Cardiac muscle cell (in vitro differentiated cells and primary cell): ENCODE data around the gene C18orf32. TPM values are rescaled to one million over a fixed set of nuclear protein-coding genes. Genes with fewer than 3 reads are reported as not detected.

Source experiments
- DNase-seq, 2 donors: peaks; one replicate each; pipeline versions ENCODE4 v3.0.0 to v3.0.0-alpha.2; 2010 to 2017; ENCODE audit warnings: low read depth in 1 of 2, low spot score in 1 of 2
- H3K27ac ChIP-seq: fragments of 200-600 bp; sonication (generic); 2 replicates; pipeline ENCODE4 v1.5.1; 2016
- H3K27me3 ChIP-seq: fragments of 200-600 bp; sonication (generic); 2 replicates; pipeline ENCODE4 v1.6.0; 2016; ENCODE audit warnings: control low read depth
- H3K36me3 ChIP-seq: fragments of 200-600 bp; sonication (generic); 2 replicates; pipeline ENCODE4 v1.5.1; 2016; ENCODE audit warnings: control low read depth
- H3K4me1 ChIP-seq: fragments of 200-600 bp; sonication (generic); 2 replicates; pipeline ENCODE4 v1.8.1; 2017; ENCODE audit warnings: low read depth, mild to moderate bottlenecking, mixed run types
- H3K4me3 ChIP-seq: fragments of 200-600 bp; sonication (generic); 2 replicates; pipeline ENCODE4 v1.5.1; 2016; ENCODE audit warnings: mild to moderate bottlenecking
- H3K9me3 ChIP-seq: fragments of 200-600 bp; sonication (generic); 2 replicates; pipeline ENCODE4 v1.5.1; 2017; ENCODE audit warnings: low read depth, mild to moderate bottlenecking, control low read depth
- polyA plus RNA-seq: library from polyadenylated mRNA; unstranded; fragments of >200 nt; fragmentation: Nextera tagmentation; extraction: Ambion mirVana; gene quantifications from 2 replicates; pipeline ENCODE4 v1.2.1, GENCODE V29; 2016
- total RNA-seq: library from RNA; depleted of rRNA; stranded (reverse); fragments of >200 nt; gene quantifications from 2 replicates; pipeline ENCODE4 v1.2.3, GENCODE V29; 2016
- TF ChIP-seq, protein P1 (sequence below): IDR thresholded peaks from 2 replicates; pipeline ENCODE4 v1.5.1; 2012; ENCODE audit warnings: low read depth, mild to moderate bottlenecking, low read length

C18orf32 gene
- total RNA-seq = 22.5 and 40.0 TPM in 2 replicates
- polyA plus RNA-seq = 97.6 and 109 TPM in 2 replicates

DNA sequence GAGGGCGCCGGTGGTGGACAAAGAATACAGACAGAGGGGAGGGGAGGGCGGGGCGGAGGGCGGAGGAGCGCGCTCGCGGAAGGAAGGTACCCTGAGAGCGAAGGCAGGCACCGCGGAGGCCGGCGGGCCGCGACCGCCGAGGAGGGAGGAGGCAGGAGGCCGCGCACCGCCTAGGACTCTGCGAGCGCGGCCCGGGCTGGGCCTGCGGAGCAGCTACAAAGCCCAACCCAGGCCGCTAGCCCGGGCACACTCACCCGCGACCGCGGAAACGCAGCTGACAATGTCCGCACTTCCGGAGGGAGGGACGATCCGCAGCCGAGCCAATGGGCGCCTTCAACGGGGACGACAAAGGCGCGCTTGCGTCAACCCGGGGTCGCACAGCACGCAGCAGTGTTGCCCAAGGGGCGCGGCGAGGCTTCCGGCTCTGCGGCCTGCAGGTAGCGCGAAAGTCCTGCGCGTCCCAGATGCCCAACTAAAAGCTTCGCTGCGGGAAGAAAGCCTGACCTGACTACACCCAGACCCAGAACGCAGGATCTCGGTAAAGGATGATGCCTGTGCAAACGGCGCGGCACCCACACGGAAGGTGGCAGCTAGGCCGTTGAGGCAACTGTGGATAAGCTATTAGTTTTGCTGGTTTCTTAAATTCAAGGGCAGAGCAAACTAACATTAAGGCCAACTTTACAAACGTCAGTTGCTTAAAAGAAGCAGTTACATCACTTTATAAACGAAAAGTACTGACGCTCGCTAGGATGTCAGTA, at the start of gene C18orf32:
C18orf32 (minus strand) TSS at position 282 of the 758 bp plus-strand sequence. CDS start 3,486 bp downstream, outside the sequence.
- peak within 1 kb of the TSS; percentile 68 for H3K4me3 ChIP-seq
- peak; percentile 94 to 96 for DNase-seq
- TF ChIP-seq, protein P1, sequence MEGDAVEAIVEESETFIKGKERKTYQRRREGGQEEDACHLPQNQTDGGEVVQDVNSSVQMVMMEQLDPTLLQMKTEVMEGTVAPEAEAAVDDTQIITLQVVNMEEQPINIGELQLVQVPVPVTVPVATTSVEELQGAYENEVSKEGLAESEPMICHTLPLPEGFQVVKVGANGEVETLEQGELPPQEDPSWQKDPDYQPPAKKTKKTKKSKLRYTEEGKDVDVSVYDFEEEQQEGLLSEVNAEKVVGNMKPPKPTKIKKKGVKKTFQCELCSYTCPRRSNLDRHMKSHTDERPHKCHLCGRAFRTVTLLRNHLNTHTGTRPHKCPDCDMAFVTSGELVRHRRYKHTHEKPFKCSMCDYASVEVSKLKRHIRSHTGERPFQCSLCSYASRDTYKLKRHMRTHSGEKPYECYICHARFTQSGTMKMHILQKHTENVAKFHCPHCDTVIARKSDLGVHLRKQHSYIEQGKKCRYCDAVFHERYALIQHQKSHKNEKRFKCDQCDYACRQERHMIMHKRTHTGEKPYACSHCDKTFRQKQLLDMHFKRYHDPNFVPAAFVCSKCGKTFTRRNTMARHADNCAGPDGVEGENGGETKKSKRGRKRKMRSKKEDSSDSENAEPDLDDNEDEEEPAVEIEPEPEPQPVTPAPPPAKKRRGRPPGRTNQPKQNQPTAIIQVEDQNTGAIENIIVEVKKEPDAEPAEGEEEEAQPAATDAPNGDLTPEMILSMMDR = no peak
- H3K36me3 ChIP-seq = peaks cover 42% of the 10 kb centered on the region
- peaks cover 12% of the 10 kb centered on the region for H3K4me1 ChIP-seq
- peak within 1 kb of the TSS; percentile 87 for H3K27ac ChIP-seq
- H3K27me3 ChIP-seq = no peaks in the 10 kb centered on the region
- no peaks in the 10 kb centered on the region for H3K9me3 ChIP-seq

DNA sequence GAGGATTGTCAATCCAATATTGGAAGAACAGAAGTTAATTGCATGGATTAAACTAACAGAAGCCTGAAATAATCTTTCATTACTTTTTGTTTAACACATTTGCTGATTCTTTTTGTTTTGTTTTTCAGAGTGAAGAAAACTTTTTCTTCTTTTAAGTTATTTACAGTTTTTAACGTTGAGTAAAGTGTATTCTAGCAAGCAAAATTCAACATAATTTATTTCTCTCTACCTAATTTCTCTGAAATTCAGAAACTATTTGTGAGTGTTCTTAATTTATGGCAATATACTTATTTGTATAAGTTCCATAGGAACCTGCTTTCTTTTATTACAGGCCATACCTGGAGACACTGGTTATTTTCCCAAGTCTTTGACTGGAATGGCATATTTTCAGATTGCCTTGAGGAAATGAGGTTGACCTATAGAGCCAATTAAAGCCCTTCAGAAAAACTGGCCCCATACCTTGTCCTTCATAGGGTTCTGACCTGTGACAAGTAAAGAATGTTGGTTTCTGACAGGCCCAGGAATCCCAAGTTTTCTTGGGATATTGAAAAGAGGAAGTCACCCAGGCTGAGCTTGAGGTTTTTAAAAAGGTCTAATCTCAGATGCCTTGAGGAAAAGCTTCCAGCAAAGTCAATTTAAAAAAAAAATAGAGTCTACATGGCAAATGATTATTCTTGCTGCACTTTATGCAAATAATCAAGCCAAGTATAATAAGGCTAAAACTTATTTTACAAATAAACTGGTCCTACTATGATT, 48.0 kb upstream of the C18orf32 start:
- TF ChIP-seq, protein P1 = no peak
- Histone ChIP-seq H3K4me3 (no peak overlapping the region), H3K27ac (no peak overlapping the region), H3K27me3 (no peaks in the 10 kb centered on the region), H3K9me3 (no peaks in the 10 kb centered on the region), H3K36me3 (no peaks in the 10 kb centered on the region), H3K4me1 (no peaks in the 10 kb centered on the region)
- no peak for DNase-seq

DNA sequence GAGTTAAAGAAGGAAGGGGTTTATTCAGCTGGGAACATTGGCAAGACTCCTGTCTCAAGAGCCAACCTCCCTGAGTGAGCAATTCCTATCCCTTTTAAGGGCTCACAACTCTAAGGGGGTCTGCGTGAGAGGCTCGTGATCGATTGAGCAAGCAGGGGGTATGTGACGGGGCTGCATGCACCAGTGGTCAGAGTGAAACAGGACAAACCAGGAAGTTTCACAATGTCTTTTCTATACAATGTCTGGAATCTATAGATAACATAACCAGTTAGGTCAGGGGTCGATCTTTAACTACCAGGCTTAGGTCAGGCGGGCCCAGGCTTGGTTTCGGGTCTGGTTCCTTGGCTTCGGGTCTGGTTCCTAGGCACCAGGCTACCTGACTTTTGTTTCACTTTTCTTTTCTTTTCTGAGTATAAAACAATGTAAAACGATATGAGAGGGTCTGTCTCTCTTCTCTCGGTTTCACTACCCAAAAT, 44.7 kb upstream of the C18orf32 start:
- Histone ChIP-seq H3K36me3 (no peaks in the 10 kb centered on the region), H3K4me1 (peaks cover 14% of the 10 kb centered on the region), H3K27me3 (no peaks in the 10 kb centered on the region), H3K9me3 (no peaks in the 10 kb centered on the region), H3K4me3 (no peak overlapping the region), H3K27ac (no peak overlapping the region)
- peak in 1 of 2 donors; percentile 69 for DNase-seq
- TF ChIP-seq, protein P1 = no peak

DNA sequence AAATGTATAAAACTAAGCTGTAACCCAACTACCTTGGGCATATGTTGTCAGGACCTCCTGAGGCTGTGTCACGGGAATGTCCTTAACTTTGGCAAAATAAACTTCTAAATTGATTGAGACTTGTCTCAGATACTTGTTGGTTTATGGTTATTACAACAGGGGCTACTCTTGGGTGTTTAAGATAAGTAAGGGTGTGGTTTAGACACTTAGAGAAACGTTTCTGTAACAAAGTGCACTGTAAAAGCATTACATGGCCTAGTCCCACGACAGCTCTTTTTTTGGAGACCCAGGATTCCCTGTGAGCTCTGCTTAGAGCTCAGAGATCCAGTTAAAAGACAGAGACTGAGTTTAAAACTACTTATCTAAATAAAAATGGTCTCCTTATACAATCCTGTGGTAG, 42.6 kb upstream of the C18orf32 start:
- Histone ChIP-seq H3K36me3 (no peaks in the 10 kb centered on the region), H3K4me1 (peaks cover 14% of the 10 kb centered on the region), H3K27me3 (no peaks in the 10 kb centered on the region), H3K9me3 (no peaks in the 10 kb centered on the region), H3K4me3 (no peak overlapping the region), H3K27ac (peak overlapping the region; percentile 8)
- TF ChIP-seq, protein P1 = no peak
- no peak for DNase-seq

DNA sequence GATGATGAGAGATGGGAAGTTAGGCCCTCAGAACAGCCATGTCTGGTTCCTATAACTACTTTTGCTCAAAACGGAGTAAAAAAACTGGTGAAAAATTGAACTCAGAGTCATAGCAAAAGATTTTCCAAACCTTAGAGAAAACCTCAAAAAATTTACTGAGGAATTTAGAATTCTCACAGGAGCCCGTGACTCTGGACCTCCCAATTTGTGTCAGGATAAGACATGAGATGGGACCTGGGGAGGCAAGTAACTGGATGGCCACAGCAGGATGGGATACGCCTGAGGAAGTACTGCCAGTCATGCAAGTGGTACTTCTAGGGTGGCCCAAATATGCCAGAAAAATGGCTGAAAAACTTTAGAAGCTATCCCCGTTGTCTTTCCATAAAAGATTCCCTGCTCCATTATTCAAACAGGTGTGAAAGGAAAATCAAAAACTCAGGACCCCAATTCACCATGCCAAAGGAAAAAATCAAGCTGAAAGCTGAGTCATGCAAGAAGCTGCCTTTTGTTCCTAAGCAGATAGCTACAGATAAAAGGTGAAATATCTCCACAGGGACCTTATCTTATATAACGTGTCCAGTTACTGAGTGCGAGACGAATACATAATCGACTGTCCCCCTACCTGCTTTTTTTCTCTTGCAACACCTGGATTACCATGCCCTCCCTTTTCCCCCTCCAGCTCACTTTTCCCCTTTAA, 40.7 kb upstream of the C18orf32 start:
- Histone ChIP-seq H3K4me3 (no peak overlapping the region), H3K9me3 (no peaks in the 10 kb centered on the region)

More for the DNA sequence above, 40.7 kb upstream of the C18orf32 start:
- Histone ChIP-seq H3K4me1 (peaks cover 14% of the 10 kb centered on the region), H3K27me3 (no peaks in the 10 kb centered on the region), H3K27ac (no peak overlapping the region), H3K36me3 (no peaks in the 10 kb centered on the region)
- TF ChIP-seq, protein P1 = no peak
- no peak for DNase-seq
